HG02970 (cell line): ENCODE measurements around the gene PTPRE.
A peak's percentile ranks its signal among the peaks of the same experiment; 100 is the strongest.

ENCODE experiments used
- ATAC-seq: cut with Tn5 transposase; IDR thresholded peaks from one replicate; pipeline ENCODE4 v1.9.1; 2021; ENCODE audit warnings: mild to moderate bottlenecking, moderate library complexity, moderate number of reproducible peaks; ENCODE audit not compliant: unreplicated experiment, low FRiP score

The PTPRE gene

GRCh38 chr10:128054163-128054970 is 147.5 kb downstream of the PTPRE start:
- no peak for ATAC-seq

- no peak for ATAC-seq
Observed at GRCh38 chr10:128055061-128055868, 148.4 kb downstream of the PTPRE start.

- ATAC-seq, result no peak
Observed at GRCh38 chr10:128056303-128057050, 149.6 kb downstream of the PTPRE start.

GRCh38 chr10:128058106-128058749 is 151.3 kb downstream of the PTPRE start:
- no peak for ATAC-seq

GRCh38 chr10:128058750-128059134 is 151.8 kb downstream of the PTPRE start:
- no peak for ATAC-seq

- ATAC-seq, result no peak
Observed at GRCh38 chr10:128059266-128059981, 152.5 kb downstream of the PTPRE start.

GRCh38 chr10:128059982-128060293 is 153.0 kb downstream of the PTPRE start:
- ATAC-seq, result no peak

- no peak for ATAC-seq
Observed at GRCh38 chr10:128060341-128061250, 153.7 kb downstream of the PTPRE start.

GRCh38 chr10:128061306-128062300 is 154.7 kb downstream of the PTPRE start:
- ATAC-seq, result no peak

- no peak for ATAC-seq
Observed at GRCh38 chr10:128062331-128062880, 155.5 kb downstream of the PTPRE start.

- ATAC-seq, result peak; percentile 37
Observed at GRCh38 chr10:128062881-128063563, 156.1 kb downstream of the PTPRE start.

GRCh38 chr10:128063736-128064107 is 156.8 kb downstream of the PTPRE start:
- no peak for ATAC-seq

GRCh38 chr10:128064108-128064969 is 157.4 kb downstream of the PTPRE start:
- peak; percentile 52 for ATAC-seq

GRCh38 chr10:128064970-128065580 is 158.2 kb downstream of the PTPRE start:
- peak; percentile 35 for ATAC-seq

GRCh38 chr10:128065881-128066534 is 159.1 kb downstream of the PTPRE start:
- ATAC-seq, result no peak
